CD4-positive, alpha-beta T cell treated with Interleukin-10 for 1 hour (primary cell): ENCODE measurements around the gene TUBGCP2.

Source experiments
- DNase-seq: peaks from one replicate; pipeline ENCODE4 v3.0.0-alpha.2; 2020

TUBGCP2 gene

GRCh38 chr10:133261726-133262325, 46.8 kb downstream of the TUBGCP2 start:
- peak; percentile 91 for DNase-seq

DNA sequence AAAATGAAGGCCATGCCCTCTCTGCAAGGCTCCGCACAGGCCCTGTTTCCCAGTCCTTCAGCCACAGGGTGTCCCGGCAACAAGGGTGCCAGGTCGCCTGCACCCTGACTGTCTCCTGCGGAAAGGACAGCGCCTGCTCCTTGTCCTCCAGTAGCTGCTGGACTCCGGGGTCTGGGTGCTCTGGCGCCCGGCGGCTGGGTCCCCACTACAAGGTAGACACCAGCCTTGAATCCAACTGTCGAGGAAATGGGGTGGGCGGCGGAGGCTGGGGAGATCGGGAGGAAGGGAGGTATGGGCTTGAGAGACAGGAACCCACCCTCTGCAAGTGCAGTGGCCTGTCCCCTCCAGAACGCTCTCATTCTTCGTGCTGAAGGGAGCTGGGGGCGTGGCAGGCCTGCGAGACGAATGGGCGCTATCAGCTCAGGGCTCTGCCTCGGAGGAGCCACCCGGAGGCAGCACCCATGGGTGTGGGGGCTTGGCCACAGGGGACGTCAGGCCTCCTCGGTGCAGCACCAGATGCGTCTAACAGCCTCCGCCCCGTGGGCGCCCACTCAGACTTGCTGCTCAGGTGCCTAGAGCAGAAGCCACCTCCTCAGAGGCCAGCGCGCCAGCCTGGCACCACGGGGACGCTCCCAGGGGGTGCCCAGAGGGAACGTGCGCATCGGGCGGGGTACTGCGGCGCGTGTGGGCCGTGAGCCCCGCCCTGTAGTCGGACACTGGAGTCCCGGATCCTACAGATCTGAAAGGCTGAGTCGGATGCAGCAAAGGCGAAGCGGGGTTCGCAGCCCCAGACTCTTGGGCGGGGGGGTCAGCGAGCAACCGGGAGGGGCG, 47.6 kb downstream of the TUBGCP2 start:
- peak; percentile 70 for DNase-seq

DNA sequence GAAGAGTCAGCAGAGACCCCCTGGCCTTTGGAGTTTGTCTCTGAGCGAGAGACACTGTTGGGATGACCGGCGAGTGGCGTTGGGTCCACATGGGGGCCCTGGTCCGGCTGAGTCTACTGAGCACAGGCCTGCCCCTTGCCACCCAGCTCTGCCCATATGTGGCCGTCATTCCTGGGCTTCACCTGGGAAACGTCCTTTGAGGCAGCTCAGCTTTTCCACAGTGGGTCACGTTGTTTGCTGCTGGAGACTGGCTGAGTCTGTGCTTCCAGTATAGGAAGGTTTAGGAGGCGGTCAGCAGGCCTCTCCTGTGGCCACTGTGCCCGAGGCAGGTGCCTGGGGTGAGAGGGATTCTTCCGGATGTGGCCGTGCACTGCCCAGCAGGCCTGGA, 49.1 kb downstream of the TUBGCP2 start:
- no peak for DNase-seq

- peak; percentile 85 for DNase-seq
These were observed 49.7 kb downstream of the TUBGCP2 start for GRCh38 chr10:133258818-133259601.

DNA sequence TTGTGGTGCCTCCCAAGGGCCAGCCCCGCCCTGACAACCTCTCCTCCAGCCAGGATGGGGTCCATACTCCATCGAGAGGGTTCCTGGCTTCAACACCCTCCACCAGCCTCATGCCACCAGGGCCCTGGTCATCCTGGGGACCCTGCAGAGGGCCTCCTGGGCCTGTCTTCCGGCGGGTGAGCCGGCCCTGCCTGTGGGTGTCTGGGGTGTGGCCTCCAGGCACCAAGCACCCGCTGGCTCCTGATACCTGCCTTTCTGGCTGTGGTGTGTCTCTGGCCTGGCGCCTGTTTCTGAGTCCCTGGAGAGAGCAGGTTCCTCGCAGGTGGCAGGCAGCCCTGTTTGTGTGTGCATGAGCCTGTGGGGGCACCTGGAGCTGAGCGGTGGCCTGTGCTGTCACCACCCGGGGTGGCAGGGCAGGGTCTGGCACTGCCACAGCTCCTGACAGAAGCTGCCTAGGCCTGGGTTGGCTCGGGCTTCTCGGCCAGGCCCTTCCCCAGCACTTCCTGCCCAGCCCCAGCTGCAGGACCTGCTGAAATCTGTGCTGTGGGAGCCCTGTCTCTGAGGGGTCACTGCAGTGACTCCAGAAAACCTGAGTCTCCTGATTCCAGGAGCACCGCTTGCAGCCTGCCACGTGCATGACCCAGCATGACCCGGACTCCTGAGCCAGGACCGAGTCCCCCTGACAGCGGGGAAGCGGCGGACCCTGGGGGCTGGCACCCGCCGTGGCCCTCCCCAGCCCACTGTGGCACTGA, 50.4 kb downstream of the TUBGCP2 start:
- DNase-seq, result peak; percentile 39

DNA sequence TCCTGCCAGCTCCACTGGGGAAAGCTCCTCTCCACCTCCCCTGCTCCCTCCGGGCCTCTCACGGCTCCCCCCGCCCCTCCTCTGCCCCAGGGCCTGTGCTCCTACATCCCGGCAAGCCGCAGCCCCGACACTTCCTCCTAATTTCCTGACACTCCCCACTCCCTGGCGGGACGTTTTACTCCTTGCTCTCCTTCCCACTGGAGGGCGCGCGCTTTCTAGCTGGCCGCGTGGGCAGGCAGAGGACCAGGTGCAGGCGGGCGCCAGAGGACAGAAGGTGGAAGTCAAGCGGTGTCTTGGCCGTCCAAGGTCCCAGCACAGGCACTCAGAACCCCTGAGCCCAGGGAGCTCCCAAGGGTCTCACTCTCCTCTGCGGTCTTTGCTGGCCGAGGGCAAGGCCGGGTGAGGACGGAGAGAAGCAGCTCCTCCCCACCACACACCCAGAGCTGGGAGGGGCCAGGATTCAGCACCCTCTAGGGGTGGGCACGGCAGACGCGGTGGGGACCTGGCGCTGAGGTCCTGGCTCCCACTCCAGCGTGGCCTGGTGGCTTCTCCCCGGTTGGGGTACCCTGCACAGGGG, 51.1 kb downstream of the TUBGCP2 start:
- DNase-seq, result peak; percentile 36

GRCh38 chr10:133255323-133255722, 53.3 kb downstream of the TUBGCP2 start:
- no peak for DNase-seq

DNA sequence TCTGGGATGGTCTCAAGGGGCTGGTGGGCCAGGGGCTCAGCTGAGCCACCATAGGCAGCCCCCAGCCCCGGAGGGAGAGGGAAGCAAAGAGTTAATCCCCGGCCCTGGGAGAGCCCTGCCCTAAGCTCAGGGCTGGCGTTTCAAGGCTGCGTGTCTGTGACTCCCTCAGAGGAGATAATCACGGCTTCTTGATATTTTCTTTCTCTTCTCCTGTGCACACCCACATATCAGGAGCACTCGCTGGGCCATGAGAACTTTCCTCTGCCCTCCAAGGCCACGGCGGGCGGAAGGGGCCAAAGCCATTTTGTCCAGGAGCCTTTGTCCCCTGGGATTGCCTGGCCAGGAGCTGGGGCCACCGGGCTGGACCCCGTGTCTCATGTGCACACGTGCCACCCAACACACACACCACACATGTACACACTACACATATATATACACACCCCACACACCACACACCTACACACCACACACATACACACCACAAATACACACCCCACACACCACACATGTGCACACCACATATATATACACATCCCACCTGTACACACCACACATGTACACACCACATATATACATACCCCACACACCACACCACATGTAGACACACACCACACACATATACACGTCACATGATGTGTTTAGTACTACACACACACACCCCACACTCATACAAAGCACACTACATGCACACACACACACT, 54.1 kb downstream of the TUBGCP2 start:
- no peak for DNase-seq

DNA sequence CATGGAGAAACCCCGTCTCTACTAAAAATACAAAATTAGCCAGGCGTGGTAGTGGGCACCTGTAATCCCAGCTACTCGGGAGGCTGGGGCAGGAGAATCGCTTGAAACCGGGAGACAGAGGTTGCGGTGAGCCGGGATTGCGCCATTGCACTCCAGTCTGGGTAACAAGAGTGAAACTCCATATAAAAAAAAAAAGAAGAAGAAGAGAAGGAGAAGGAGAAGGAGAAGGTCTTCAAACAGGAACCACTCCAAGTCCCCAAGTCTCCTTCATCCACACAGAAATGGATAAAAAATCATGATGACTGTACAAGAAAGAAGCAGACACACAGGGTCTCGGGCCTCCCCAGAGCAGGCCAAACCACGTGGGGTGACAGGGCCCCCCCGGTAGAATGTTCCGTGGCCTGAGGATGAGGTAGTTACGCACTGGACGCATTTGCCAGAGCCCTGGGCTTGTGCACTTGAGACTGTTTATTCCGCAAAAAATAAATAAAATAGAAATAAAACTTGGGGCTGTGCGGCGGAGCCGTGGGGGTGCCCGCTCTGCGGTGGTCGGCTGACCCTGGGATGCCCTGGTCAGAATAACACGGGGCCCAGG, 55.2 kb downstream of the TUBGCP2 start:
- no peak for DNase-seq

DNA sequence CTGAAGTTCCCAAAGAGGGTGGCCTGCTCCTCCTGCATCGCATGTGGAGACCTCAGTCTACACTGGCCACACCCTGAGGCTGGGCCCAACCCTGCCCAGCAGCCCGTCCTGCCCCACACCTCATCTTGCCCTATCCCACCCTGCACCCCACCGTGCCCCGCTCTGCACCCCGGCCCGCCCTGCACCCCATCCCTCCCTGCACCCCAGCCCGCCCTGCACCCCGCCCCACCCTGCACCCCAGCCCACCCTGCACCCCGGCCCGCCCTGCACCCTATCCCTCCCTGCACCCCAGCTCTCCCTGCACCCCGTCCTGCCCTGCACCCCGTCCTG, 56.5 kb downstream of the TUBGCP2 start:
- no peak for DNase-seq

DNA sequence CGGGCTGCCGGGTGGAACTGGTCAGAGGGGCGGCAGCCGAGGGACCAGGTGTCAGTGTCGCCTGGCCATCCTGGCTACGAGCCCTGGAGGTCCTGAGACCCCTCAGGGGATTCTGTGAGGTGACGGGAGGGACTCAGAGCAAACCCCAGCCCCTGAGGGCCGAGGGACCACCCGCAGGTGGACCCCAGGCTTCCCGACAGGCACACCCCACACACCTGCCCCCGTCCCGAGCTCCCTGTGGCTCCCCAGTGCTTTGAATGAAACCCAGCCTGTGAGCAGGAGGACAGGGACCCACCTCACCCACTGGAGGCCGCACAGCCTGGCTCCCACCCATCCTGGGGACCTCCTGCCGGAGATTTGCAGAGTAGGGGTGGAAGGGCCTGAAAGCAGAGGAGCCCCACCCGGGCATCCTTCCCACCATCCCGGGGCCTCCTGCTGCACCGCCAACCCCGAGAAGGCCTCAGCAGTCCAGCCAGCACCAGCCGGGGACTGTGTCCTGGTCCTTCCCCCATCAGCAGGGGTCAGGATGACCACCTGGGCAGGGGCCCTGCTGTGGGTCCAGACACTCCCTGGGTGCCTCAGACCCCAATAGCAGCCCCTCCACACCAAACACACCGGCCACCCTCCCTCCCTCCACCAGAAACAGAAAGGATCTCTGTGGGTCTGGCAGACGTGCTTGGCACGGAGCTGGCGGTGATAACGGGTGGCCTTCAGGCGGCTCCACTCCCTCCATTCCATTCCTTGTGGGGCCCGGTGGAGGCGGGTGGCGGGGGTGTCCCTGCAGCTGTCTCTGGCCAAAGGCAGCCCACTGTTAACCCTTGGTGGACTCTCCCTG, 57.1 kb downstream of the TUBGCP2 start:
- no peak for DNase-seq

- no peak for DNase-seq
These were observed 58.5 kb downstream of the TUBGCP2 start for GRCh38 chr10:133249975-133250754.

GRCh38 chr10:133249094-133249780, 59.4 kb downstream of the TUBGCP2 start:
- no peak for DNase-seq

GRCh38 chr10:133248334-133248715, 60.3 kb downstream of the TUBGCP2 start:
- DNase-seq, result no peak

DNA sequence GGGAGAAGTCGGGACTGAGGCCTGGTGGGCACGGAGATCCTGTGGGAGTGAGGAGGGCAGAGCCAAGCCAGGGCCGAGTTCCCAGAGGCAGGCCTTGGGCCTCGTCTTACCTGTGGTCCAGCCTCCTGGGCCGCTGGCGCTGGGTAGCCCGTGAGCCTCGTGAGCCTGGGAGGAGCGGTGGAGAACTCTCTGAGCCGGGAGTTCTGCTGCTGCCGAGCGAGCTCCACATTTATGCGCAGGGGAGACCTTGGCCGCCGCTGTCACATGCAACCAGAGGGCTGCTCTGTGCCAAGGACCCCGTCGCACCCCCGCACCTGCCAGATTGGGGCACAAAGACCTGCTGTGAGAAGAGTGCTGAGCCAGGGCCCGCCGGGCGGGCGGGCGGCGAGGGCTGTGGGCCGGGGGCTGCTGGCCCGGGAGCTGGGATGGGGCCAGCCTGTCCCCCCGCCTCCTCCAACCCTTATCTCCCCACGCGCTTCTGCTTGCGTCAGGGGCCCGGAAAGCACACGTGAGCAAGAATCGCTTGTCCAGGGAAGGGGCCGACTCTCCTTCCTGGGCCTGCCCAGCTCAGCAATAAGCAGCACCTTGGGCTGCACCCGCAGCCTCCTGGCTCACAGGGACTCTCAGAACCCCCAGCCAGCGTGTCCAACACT, 60.9 kb downstream of the TUBGCP2 start:
- no peak for DNase-seq

DNA sequence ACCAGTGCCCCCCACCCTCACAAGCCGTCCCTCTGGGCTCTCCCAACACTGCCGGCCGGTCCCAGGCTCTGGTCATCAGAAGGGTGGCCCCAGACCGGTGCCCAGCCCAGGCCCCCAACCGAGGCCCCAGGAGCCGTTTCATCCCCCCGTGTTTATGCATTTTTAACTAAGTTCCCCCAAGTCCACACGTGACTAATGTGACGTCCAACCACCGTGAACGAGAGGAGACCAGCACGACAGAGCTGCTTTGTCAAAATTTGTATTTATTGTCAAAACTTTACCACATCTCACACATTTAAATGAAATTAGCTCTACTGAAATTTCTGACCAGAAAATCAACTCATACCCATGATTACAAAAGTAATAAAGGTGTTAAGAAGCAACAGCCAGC, 62.4 kb downstream of the TUBGCP2 start:
- no peak for DNase-seq

- DNase-seq, result no peak
These were observed 63.0 kb downstream of the TUBGCP2 start for GRCh38 chr10:133245439-133246235.

DNA sequence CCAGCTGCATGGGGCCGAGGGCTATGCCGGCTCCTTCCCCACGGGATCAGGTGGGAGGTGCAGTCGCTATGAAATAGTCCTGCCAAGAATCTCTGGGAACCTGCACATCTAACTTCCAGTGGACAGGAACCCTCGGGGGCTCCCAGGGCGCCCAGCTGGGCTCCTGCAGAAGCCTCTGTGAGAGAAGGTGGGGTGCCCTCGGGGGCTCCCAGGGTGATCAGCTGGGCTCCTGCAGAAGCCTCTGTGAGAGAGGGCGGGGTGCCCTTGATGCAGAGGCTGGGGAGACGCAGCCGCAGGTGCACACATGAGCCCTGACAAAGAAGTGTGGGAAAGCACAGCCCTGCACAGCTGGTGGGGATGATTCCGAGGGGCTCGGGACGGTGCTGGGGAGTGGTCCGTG, 65.1 kb downstream of the TUBGCP2 start:
- no peak for DNase-seq
